VCaP (cell line): Measurements from ENCODE around the gene ARID1B.

Source experiments
- H3K27ac ChIP-seq: fragments of 450-650 bp; 2 replicates; pipeline ENCODE4 v1.5.1; 2017
- TF ChIP-seq, protein P1 (sequence below): fragments of 450-650 bp; conservative IDR thresholded peaks from 2 replicates; pipeline ENCODE4 v1.5.1; 2017; ENCODE audit warnings: mild to moderate bottlenecking, moderate library complexity

ARID1B gene

DNA sequence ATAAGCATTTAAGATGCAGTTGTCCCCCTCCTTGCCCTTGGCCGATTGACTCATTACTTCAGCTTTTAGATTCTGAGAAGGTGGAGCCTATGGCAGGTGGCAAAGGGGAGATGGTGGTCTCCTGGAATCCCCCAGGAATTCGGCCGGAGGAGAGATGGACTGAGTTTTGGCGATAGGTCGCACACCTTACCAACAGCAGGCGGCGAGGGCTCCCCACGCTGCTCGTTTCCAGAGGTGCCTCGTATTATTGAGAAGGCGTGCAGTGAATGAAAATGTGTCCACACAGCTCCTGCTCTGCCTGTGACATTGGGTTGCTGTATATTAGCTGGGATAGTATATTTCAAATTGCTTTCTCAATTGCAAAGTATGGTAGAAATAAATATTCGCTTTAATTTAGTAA, 224.5 kb downstream of the ARID1B start:
- TF ChIP-seq, protein P1, sequence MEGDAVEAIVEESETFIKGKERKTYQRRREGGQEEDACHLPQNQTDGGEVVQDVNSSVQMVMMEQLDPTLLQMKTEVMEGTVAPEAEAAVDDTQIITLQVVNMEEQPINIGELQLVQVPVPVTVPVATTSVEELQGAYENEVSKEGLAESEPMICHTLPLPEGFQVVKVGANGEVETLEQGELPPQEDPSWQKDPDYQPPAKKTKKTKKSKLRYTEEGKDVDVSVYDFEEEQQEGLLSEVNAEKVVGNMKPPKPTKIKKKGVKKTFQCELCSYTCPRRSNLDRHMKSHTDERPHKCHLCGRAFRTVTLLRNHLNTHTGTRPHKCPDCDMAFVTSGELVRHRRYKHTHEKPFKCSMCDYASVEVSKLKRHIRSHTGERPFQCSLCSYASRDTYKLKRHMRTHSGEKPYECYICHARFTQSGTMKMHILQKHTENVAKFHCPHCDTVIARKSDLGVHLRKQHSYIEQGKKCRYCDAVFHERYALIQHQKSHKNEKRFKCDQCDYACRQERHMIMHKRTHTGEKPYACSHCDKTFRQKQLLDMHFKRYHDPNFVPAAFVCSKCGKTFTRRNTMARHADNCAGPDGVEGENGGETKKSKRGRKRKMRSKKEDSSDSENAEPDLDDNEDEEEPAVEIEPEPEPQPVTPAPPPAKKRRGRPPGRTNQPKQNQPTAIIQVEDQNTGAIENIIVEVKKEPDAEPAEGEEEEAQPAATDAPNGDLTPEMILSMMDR: no peak
- H3K27ac ChIP-seq: no peak overlapping the region

DNA sequence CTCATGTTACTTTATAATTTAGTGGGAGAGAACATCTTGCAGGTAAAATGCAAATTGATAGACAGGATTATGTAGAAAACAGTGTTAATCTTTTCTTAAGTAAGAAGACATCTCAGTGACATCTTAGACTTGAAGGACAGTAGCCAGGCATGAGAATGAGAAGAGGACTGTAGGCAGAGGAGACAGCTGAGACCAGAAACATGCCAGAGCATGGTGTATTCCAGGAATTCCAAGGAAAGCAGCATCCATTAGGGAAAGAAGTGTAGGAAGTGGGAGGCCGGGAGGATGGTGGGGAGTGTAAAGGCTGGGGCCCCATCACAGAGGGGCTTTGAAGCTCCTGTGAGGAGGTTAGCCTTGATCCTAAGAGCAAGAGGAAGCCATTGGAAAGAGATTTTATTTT, 225.6 kb downstream of the ARID1B start:
- no peak overlapping the region for H3K27ac ChIP-seq
- TF ChIP-seq, protein P1: no peak

DNA sequence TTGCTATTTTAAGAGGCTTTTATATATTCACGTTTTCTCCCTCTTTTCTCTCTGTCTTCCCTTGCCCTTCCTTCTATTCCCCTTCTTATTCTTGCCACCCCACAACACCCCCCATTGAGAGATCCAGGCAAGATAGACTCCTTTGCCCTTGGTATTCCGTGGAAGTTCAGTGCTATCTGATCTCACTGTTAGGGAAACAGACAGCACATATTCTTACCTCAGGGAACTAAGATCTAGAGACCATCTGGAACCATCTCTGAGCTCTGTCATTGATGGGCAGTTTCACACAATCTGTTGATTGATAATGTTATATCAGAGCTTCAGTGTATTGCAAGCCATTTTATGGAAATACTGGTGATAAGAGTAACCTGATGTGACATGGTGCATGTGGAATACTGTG, 228.8 kb downstream of the ARID1B start:
- no peak overlapping the region for H3K27ac ChIP-seq
- TF ChIP-seq, protein P1: no peak

DNA sequence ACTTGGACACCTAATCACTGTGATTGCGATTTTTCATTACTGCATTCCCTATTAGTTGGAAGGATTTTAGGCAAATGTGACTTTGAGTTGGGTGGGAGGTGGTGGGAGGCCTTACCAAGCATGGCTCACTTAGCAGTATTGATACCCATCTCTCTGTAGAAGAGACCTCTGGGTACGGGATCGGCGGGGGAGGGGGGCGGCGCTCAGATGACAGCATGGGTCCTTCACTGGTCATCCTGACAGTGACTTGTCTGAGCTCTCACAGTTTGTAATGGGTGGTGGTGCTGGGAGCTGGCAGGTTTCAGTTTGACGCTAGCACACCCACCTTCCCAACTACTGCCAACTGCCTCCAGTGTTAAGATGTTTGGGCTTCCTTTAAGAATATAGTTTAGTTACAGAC, 231.4 kb downstream of the ARID1B start:
- TF ChIP-seq, protein P1: no peak
- H3K27ac ChIP-seq: no peak overlapping the region

DNA sequence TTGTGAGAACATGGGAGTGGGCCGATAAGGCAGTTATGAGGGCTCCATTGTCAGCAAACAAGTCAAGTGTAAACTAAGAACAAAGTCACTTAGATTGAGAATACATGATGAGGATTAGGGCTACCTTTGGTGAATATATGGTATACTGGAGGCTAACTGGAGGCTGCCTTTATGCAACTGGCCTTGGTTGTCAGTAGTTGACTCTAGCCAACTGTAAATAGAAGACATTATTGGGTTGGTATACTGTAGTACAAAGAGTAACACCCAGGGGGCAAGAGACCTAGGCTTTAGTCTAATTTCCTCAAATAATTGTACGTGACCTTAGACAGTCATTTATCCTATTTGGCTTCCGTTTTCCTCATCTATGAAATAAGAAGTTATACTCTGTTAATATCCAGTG, 235.2 kb downstream of the ARID1B start:
- TF ChIP-seq, protein P1: no peak

DNA sequence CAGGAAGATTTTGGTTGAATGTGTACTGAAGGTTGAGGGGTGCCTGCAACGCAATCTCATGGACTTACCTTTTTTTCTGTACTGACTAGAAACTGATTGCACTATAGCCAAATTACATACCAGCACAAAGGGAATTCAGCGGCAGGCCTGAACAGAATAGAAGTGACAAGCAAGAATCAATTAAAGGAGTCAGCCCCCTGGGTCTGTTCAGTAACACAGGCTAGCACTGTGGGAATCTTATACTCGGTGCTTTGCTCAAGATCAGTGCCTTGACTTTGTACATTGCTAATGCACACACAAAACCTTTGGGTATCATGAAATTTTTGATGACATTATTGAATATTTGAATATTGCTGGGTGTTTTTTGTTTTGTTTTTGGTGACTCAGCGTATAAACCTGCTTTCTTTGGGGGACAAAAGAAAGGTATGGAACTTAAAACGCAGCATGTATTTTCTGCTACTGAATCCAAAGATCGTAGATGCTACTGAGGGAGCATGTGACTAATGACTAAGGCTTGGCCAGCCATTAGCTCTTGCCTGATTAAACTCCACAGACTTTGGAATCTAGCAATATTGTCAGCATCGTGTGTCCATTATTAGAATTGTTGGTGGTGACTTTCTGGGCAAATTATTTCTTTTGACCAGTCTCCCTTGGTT, 236.6 kb downstream of the ARID1B start:
- TF ChIP-seq, protein P1: no peak
- no peak overlapping the region for H3K27ac ChIP-seq

More for the DNA sequence above, 235.2 kb downstream of the ARID1B start:
- H3K27ac ChIP-seq: no peak overlapping the region

DNA sequence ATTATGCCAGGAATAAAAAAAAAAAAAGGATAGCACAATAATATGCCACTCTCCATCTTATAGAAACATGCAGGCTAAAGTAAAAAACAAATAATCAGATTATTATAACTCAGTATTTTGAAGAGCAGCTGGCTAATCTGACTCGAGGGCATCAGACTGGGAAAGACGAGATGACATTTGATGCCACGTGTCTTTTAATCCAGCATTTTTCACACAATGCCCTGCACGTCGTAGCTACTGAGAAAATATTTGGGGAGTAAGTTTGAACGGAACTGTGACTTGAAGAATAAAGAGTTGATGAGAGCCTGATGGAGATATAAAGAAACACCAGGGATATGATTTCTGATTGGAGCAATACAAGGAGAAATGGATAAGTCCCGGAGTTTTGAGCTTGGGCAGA, 237.7 kb downstream of the ARID1B start:
- TF ChIP-seq, protein P1: no peak
- no peak overlapping the region for H3K27ac ChIP-seq
